NT2/D1 (cell line): ENCODE data around the gene CDRT15.
"Not testable (repeated sequence)": the region's sequence is repeated elsewhere in the genome, so short reads cannot be mapped to it uniquely, and the experiment has no call there.

ENCODE experiments used
- DNase-seq: peaks from one replicate; pipeline ENCODE4 v3.0.0-alpha.2; 2011; ENCODE audit warnings: low read depth, low spot score
- H3K27me3 ChIP-seq: 2 replicates; pipeline ENCODE4 v1.6.0; 2011; ENCODE audit warnings: mild to moderate bottlenecking; ENCODE audit not compliant: insufficient read length, insufficient read depth
- H3K36me3 ChIP-seq: 2 replicates; pipeline ENCODE4 v1.6.1; 2011; ENCODE audit warnings: mild to moderate bottlenecking, low read length, mixed read lengths; ENCODE audit not compliant: insufficient read depth, insufficient read length
- H3K4me1 ChIP-seq: 2 replicates; pipeline ENCODE4 v1.5.1; 2011; ENCODE audit not compliant: insufficient read depth, insufficient read length
- H3K4me3 ChIP-seq: 2 replicates; pipeline ENCODE4 v1.5.1; 2011; ENCODE audit warnings: low read depth; ENCODE audit not compliant: insufficient read length
- H3K9ac ChIP-seq: 2 replicates; pipeline ENCODE4 v1.6.0; 2011; ENCODE audit warnings: low read depth; ENCODE audit not compliant: insufficient read length
- H3K9me3 ChIP-seq: 2 replicates; pipeline ENCODE4 v1.5.1; 2011; ENCODE audit warnings: mild to moderate bottlenecking, low read length; ENCODE audit not compliant: insufficient read depth
- SUZ12 ChIP-seq: IDR thresholded peaks from 2 replicates; pipeline ENCODE4 v1.6.1; 2011; ENCODE audit not compliant: insufficient read length, insufficient read depth; ENCODE audit errors: extremely low read depth
- YY1 ChIP-seq: IDR thresholded peaks from 2 replicates; pipeline ENCODE4 v1.6.1; 2011; ENCODE audit not compliant: insufficient read length, insufficient read depth
- ZNF274 ChIP-seq: IDR thresholded peaks from 2 replicates; pipeline ENCODE4 v1.6.1; 2011; ENCODE audit warnings: mild to moderate bottlenecking, low read depth, low read length

CDRT15 gene

GRCh38 chr17:14245629-14246028, 9.0 kb upstream of the CDRT15 start:
- no peaks in the 10 kb centered on the region for H3K27me3 ChIP-seq
- TF ChIP-seq ZNF274 (no peak), YY1 (no peak), SUZ12 (no peak)
- no peaks in the 10 kb centered on the region for H3K4me1 ChIP-seq
- H3K36me3 ChIP-seq = no peaks in the 10 kb centered on the region
- H3K9me3 ChIP-seq = no peaks in the 10 kb centered on the region
- no peak overlapping the region for H3K4me3 ChIP-seq
- DNase-seq = no peak
- no peak overlapping the region for H3K9ac ChIP-seq

DNA sequence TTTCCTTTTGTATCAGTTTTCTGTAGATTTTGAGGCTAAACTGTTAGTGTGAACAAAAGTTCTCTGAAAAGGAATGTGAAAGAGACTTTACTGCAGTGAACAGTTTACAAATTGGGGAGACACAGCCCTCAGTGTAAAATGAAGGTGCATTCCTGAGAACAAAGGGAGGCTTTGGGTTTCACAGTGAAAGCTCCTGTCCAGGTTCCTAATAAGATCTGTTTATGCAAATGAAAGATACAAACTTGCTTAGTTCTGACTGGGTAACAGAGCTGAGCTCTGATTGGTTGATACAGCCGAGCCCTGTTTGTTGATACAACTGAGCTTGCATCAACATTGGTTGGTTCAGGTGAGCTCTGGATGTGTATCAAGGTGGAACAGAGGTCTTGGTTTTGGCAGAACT, 8.3 kb upstream of the CDRT15 start:
- TF ChIP-seq ZNF274 (no peak), SUZ12 (no peak), YY1 (no peak)
- no peaks in the 10 kb centered on the region for H3K4me1 ChIP-seq
- no peak for DNase-seq
- no peak overlapping the region for H3K4me3 ChIP-seq
- no peaks in the 10 kb centered on the region for H3K36me3 ChIP-seq
- no peak overlapping the region for H3K9ac ChIP-seq
- H3K27me3 ChIP-seq = no peaks in the 10 kb centered on the region
- H3K9me3 ChIP-seq = no peaks in the 10 kb centered on the region

- H3K4me1 ChIP-seq, H3K27me3 ChIP-seq, H3K9me3 ChIP-seq, H3K9ac ChIP-seq, H3K4me3 ChIP-seq, DNase-seq, H3K36me3 ChIP-seq: not testable (repeated sequence)
Observed at GRCh38 chr17:14239271-14239670, 2.6 kb upstream of the CDRT15 start.

GRCh38 chr17:14236032-14236431, 630 bp downstream of the CDRT15 start:
- not testable (repeated sequence) for H3K9ac ChIP-seq, H3K27me3 ChIP-seq, H3K4me1 ChIP-seq, H3K4me3 ChIP-seq, H3K9me3 ChIP-seq, DNase-seq, H3K36me3 ChIP-seq

DNA sequence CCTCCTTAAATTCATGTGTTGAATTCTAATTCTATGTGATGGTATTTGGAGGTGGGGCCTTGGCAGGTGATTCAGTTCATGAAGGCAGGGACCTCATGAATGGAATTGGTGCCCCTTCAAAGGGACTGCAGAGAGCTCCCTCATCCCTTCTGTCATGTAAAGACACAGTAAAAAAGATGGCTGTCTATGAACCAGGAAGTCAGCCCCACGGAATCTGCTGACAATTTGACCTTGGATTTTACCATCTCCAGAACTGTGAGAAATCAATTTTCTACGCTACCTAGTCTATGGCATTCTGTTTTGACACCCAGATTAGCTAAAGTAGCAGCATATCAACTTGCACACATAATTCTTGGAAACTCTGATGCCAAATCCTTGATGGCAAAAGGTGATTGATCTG, 1.6 kb downstream of the CDRT15 start:
- not testable (repeated sequence) for H3K4me3 ChIP-seq, H3K9ac ChIP-seq, H3K36me3 ChIP-seq, DNase-seq, H3K9me3 ChIP-seq, H3K27me3 ChIP-seq, H3K4me1 ChIP-seq

DNA sequence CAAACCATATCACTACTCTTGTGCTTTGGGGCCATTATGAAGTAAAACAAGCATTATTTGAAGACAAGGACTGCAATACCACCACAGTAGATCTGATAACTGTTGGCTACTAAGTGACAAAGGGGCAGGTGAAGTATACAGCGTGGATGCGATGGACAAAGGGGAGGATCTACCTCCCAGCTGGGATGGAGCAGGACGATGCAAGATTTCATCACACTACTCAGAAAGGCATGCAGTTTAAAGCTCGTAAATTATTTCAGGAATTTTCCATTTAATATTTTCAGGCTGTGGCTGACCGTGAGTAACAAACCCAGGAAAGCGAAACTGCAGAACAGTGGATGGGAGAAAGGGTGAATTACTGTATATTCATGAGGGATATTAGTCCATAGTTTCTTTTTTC, 5.5 kb downstream of the CDRT15 start:
- not testable (repeated sequence) for H3K9me3 ChIP-seq, H3K4me1 ChIP-seq, H3K36me3 ChIP-seq, H3K4me3 ChIP-seq, DNase-seq, H3K9ac ChIP-seq, H3K27me3 ChIP-seq

DNA sequence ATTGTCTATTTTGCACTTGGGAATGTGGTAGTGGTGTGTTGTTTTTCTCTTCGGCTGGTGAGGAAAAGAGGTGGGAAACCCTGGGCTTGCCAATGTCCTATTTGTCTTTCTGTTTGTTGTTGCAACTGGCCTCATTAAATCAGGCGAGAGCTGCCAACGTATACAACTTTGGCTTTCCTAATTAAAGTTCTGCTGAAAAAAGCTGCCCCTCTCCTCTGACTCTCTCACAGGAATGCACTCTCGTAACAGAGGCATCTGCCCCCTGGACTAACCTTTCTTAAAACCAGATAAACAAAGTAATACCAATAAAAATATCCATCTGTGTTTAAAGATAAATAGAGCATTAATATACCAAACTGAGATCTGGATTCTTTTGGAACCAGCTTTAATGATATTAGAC, 7.8 kb downstream of the CDRT15 start:
- no peak for TF ChIP-seq SUZ12
- TF ChIP-seq ZNF274 = no peak
- no peak for TF ChIP-seq YY1
- H3K36me3 ChIP-seq = no peaks in the 10 kb centered on the region
- H3K9me3 ChIP-seq = no peaks in the 10 kb centered on the region
- H3K4me3 ChIP-seq = no peak overlapping the region
- DNase-seq = no peak
- no peaks in the 10 kb centered on the region for H3K27me3 ChIP-seq
- no peak overlapping the region for H3K9ac ChIP-seq
- H3K4me1 ChIP-seq = no peaks in the 10 kb centered on the region

GRCh38 chr17:14227052-14227451, 9.6 kb downstream of the CDRT15 start:
- H3K4me1 ChIP-seq = no peaks in the 10 kb centered on the region
- H3K36me3 ChIP-seq = no peaks in the 10 kb centered on the region
- TF ChIP-seq SUZ12 = no peak
- TF ChIP-seq YY1 = no peak
- no peak for TF ChIP-seq ZNF274
- DNase-seq = no peak
- no peaks in the 10 kb centered on the region for H3K27me3 ChIP-seq
- no peak overlapping the region for H3K4me3 ChIP-seq
- no peak overlapping the region for H3K9ac ChIP-seq
- no peaks in the 10 kb centered on the region for H3K9me3 ChIP-seq
